Esophagus muscularis mucosa (tissue), 4 donors: ENCODE measurements around the gene SIDT1. TPM values are rescaled to one million over a fixed set of nuclear protein-coding genes. Genes with fewer than 3 reads are reported as not detected.
A peak's percentile ranks its signal among the peaks of the same experiment; 100 is the strongest.

Experiments
- DNase-seq: peaks from one replicate; pipeline ENCODE4 v3.0.0-alpha.2; 2017; ENCODE audit errors: extremely low spot score
- H3K27ac ChIP-seq, 4 donors: fragments of 200-600 bp; sonication (generic); replicated peaks in 1 of 4; 1 replicate in 3 of 4; 2 replicates in 1 of 4; pipeline ENCODE4 v1.5.1; 2016 to 2019; ENCODE audit warnings: mild to moderate bottlenecking in 1 of 4
- H3K27me3 ChIP-seq, 4 donors: fragments of 200-600 bp; sonication (generic); one replicate each; pipeline versions ENCODE4 v1.5.1 to v1.6.0; 2016 to 2019
- H3K36me3 ChIP-seq, 4 donors: fragments of 200-600 bp; sonication (generic); one replicate each; pipeline ENCODE4 v1.5.1; 2016 to 2019
- H3K4me1 ChIP-seq, 4 donors: fragments of 200-600 bp; sonication (generic); one replicate each; pipeline ENCODE4 v1.5.1; 2016 to 2019
- H3K4me3 ChIP-seq, 4 donors: fragments of 200-600 bp; sonication (generic); 1 replicate in 2 of 4; 2 replicates in 2 of 4; pipeline ENCODE4 v1.5.1; 2016 to 2019; ENCODE audit warnings: mild to moderate bottlenecking in 4 of 4, moderate library complexity in 1 of 4
- H3K9me3 ChIP-seq, 4 donors: fragments of 200-600 bp; sonication (generic); 1 replicate in 3 of 4; 2 replicates in 1 of 4; pipeline ENCODE4 v1.5.1; 2016 to 2019
- EP300 ChIP-seq: sonication (generic); formaldehyde crosslinking; IDR thresholded peaks from one replicate; pipeline ENCODE4 v1.6.1; 2017; ENCODE audit warnings: antibody characterized with exemption
- POLR2A ChIP-seq: fragments of 450-650 bp; IDR thresholded peaks from one replicate; pipeline ENCODE4 v1.6.1; 2017; ENCODE audit warnings: antibody characterized with exemption, moderate library complexity, mild to moderate bottlenecking, low read depth
- POLR2AphosphoS5 ChIP-seq, 2 donors: sonication (generic); formaldehyde crosslinking; IDR thresholded peaks; one replicate each; pipeline ENCODE4 v1.6.1; 2017; ENCODE audit warnings: antibody characterized with exemption in 2 of 2
- WGBS: methylation state at CpG from one replicate; pipeline ENCODE4 v1.1.5; 2018; 5-methylcytosine and 5-hydroxymethylcytosine counted together
- intact Hi-C: fragments of 100-400 bp; cut with DNase I; formaldehyde crosslinking; loops from one replicate; pipeline ENCODE4 v1.15.1; 2023
- total RNA-seq, 4 donors: library from RNA; depleted of rRNA; stranded (reverse); fragments of >200 nt; gene quantifications; one replicate each; pipeline versions ENCODE4 v1.1.0 to v1.2.1, GENCODE V29; 2016
- TF ChIP-seq, protein P1 (sequence below), 3 experiments: fragments of 200-600 bp in 2 of 3; fragments of 450-650 bp in 1 of 3; sonication (generic) in 2 of 3; IDR thresholded peaks; one replicate each; pipeline ENCODE4 v1.5.1; 2017 to 2019; ENCODE audit warnings: antibody characterized with exemption in 3 of 3, mild to moderate bottlenecking in 2 of 3, moderate library complexity in 1 of 3

Gene SIDT1
- total RNA-seq, 4 donors from 2014 or later, result 1.2 to 3.8 (median 1.9) TPM

- peak overlapping the region; percentile 61 to 70 (median 65) for H3K27ac ChIP-seq
- no peak for DNase-seq
- H3K9me3 ChIP-seq, result no peaks in the 10 kb centered on the region
- TF ChIP-seq, protein P1, sequence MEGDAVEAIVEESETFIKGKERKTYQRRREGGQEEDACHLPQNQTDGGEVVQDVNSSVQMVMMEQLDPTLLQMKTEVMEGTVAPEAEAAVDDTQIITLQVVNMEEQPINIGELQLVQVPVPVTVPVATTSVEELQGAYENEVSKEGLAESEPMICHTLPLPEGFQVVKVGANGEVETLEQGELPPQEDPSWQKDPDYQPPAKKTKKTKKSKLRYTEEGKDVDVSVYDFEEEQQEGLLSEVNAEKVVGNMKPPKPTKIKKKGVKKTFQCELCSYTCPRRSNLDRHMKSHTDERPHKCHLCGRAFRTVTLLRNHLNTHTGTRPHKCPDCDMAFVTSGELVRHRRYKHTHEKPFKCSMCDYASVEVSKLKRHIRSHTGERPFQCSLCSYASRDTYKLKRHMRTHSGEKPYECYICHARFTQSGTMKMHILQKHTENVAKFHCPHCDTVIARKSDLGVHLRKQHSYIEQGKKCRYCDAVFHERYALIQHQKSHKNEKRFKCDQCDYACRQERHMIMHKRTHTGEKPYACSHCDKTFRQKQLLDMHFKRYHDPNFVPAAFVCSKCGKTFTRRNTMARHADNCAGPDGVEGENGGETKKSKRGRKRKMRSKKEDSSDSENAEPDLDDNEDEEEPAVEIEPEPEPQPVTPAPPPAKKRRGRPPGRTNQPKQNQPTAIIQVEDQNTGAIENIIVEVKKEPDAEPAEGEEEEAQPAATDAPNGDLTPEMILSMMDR (IDR thresholded peaks at IDR 0.05), result no peak
- no peak for TF ChIP-seq EP300
- intact Hi-C loops, result no loop called here
- H3K36me3 ChIP-seq, result peaks cover 0 to 55% (median 30%) of the 10 kb centered on the region in 4 donors
- no peak overlapping the region for H3K4me3 ChIP-seq
- H3K27me3 ChIP-seq, result no peaks in the 10 kb centered on the region
- 94% methylated on average over 1 of the region's 1 CpG for WGBS
- H3K4me1 ChIP-seq, result peaks cover 11 to 39% (median 27%) of the 10 kb centered on the region in 4 donors
These were observed 127.6 kb downstream of the SIDT1 start for GRCh38 chr3:113659996-113660395.

GRCh38 chr3:113660458-113660857 is 128.1 kb downstream of the SIDT1 start:
- TF ChIP-seq POLR2A (no peak), POLR2AphosphoS5 (IDR thresholded peaks at IDR 0.05) (no peak), EP300 (no peak)
- TF ChIP-seq, protein P1 (IDR thresholded peaks at IDR 0.05), result no peak
- Histone ChIP-seq H3K9me3 (no peaks in the 10 kb centered on the region), H3K36me3 (peaks cover 0 to 58% (median 32%) of the 10 kb centered on the region in 4 donors), H3K27me3 (no peaks in the 10 kb centered on the region), H3K4me3 (no peak overlapping the region), H3K27ac (peak overlapping the region; percentile 61 to 70 (median 65)), H3K4me1 (peaks cover 9 to 35% (median 23%) of the 10 kb centered on the region in 4 donors)
- 93% methylated on average over 2 of the region's 2 CpGs for WGBS
- no peak for DNase-seq
- intact Hi-C loops, result no loop called here

DNA sequence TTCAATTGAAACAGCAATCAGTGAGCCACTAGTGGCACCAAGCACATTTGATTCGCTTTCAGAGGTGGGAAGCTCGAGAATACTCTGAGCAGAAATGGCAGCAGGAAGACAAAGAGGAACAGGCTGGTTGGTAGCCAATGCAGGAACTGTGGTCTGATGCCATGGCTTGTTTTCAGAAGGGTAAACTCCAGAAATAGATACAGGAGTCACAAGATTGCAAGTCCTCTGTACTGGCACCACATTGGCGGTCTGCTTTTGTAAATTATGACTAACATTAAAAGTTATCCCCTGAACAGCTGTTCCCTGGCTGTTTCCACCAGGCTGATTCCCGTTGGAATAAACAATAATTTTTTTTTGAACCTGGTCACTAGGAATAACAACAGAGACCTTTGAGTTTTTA is 128.5 kb downstream of the SIDT1 start:
- peaks cover 0 to 62% (median 35%) of the 10 kb centered on the region in 4 donors for H3K36me3 ChIP-seq
- no peak for DNase-seq
- no peaks in the 10 kb centered on the region for H3K9me3 ChIP-seq
- peaks cover 9 to 35% (median 20%) of the 10 kb centered on the region in 4 donors for H3K4me1 ChIP-seq
- intact Hi-C loops, result no loop called here
- H3K4me3 ChIP-seq, result no peak overlapping the region
- 44% methylated on average over 4 of the region's 4 CpGs for WGBS
- H3K27ac ChIP-seq, result peak overlapping the region; percentile 61 to 70 (median 65)
- H3K27me3 ChIP-seq, result no peaks in the 10 kb centered on the region
- TF ChIP-seq, protein P1 (IDR thresholded peaks at IDR 0.05), result no peak
- peak; percentile 39 to 40 for TF ChIP-seq POLR2AphosphoS5 (IDR thresholded peaks at IDR 0.05)

GRCh38 chr3:113662824-113663223 is 130.5 kb downstream of the SIDT1 start:
- TF ChIP-seq POLR2A, result no peak
- TF ChIP-seq EP300, result no peak
- TF ChIP-seq POLR2AphosphoS5 (IDR thresholded peaks at IDR 0.05), result no peak
- TF ChIP-seq, protein P1 (IDR thresholded peaks at IDR 0.05), result no peak
- Histone ChIP-seq H3K9me3 (no peaks in the 10 kb centered on the region), H3K27ac (peak overlapping the region; percentile 45 to 70 (median 64)), H3K4me1 (peaks cover 9 to 42% (median 25%) of the 10 kb centered on the region in 4 donors), H3K36me3 (peaks cover 0 to 62% (median 28%) of the 10 kb centered on the region in 4 donors), H3K27me3 (no peaks in the 10 kb centered on the region), H3K4me3 (no peak overlapping the region)
- no peak for DNase-seq
- WGBS, result 62% methylated on average over 1 of the region's 1 CpG
- intact Hi-C loops, result no loop called here

- H3K27ac ChIP-seq, result peak overlapping the region; percentile 45 to 70 (median 64)
- WGBS, result 99% methylated on average over 3 of the region's 3 CpGs
- H3K36me3 ChIP-seq, result peaks cover 0 to 57% (median 26%) of the 10 kb centered on the region in 4 donors
- intact Hi-C loops, result no loop called here
- TF ChIP-seq EP300, result no peak
- no peak for TF ChIP-seq POLR2AphosphoS5 (IDR thresholded peaks at IDR 0.05)
- no peak for TF ChIP-seq POLR2A
- TF ChIP-seq, protein P1 (IDR thresholded peaks at IDR 0.05), result no peak
- no peaks in the 10 kb centered on the region for H3K9me3 ChIP-seq
- peaks cover 9 to 47% (median 30%) of the 10 kb centered on the region in 4 donors for H3K4me1 ChIP-seq
- no peak overlapping the region for H3K4me3 ChIP-seq
- no peaks in the 10 kb centered on the region for H3K27me3 ChIP-seq
- DNase-seq, result no peak
These were observed 131.0 kb downstream of the SIDT1 start for GRCh38 chr3:113663324-113663750.
